ENCODE measurements around the gene NFAM1. TPM values are rescaled to one million over a fixed set of nuclear protein-coding genes. Genes with fewer than 3 reads are reported as not detected.

Gene NFAM1
- total RNA-seq, 1 donor from 2014 or later = not detected

- Mint-ChIP-seq H3K27ac (ENCODE audit: unreplicated experiment) (no peak overlapping the region), H3K36me3 (ENCODE audit: low read depth) (no peaks in the 10 kb centered on the region), H3K27me3 (ENCODE audit: low read depth) (peaks cover 19% of the 10 kb centered on the region), H3K4me1 (ENCODE audit: low read depth) (peaks cover 23% of the 10 kb centered on the region), H3K9me3 (ENCODE audit: low read depth) (no peaks in the 10 kb centered on the region), H3K4me3 (ENCODE audit: unreplicated experiment) (no peak overlapping the region)
- no peak for TF ChIP-seq CTCF (IDR thresholded peaks at IDR 0.05)
- DNase-seq (ENCODE audit: low spot score) = no peak
These were observed 2.7 kb upstream of the NFAM1 start for GRCh38 chr22:42434748-42435425.

- peaks cover 15% of the 10 kb centered on the region for H3K4me1 Mint-ChIP-seq (ENCODE audit: low read depth)
- TF ChIP-seq CTCF (IDR thresholded peaks at IDR 0.05) = no peak
These were observed 1.8 kb upstream of the NFAM1 start for GRCh38 chr22:42433754-42434682.

DNA sequence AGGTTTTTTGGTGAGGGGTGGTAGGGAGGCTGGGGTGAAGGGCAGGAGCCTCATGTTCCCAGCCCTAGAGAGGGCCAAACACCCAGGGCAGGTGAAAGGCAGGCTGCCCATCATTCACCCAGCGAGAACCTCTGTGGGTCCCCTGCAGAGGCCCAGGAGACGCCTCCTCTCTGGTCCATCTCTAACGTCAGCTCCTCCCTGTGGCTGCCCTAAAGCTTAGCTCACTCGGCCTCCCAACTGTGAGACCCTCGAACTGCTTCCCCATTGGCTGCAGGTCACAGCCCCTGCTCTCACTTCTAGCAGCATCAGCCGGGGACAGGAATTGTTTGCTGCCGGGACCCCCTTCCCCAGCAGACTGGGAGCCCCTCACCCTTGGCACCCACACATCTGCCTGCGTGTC, 615 bp upstream of the NFAM1 start:
- Mint-ChIP-seq H3K27me3 (ENCODE audit: low read depth) (peaks cover 32% of the 10 kb centered on the region), H3K27ac (ENCODE audit: unreplicated experiment) (no peak overlapping the region), H3K36me3 (ENCODE audit: low read depth) (no peaks in the 10 kb centered on the region), H3K4me3 (ENCODE audit: unreplicated experiment) (no peak overlapping the region), H3K9me3 (ENCODE audit: low read depth) (no peaks in the 10 kb centered on the region), H3K4me1 (ENCODE audit: low read depth) (peaks cover 15% of the 10 kb centered on the region)
- TF ChIP-seq CTCF (IDR thresholded peaks at IDR 0.05) = no peak
- DNase-seq (ENCODE audit: low spot score) = no peak

More at GRCh38 chr22:42433754-42434682, 1.8 kb upstream of the NFAM1 start:
- H3K36me3 Mint-ChIP-seq (ENCODE audit: low read depth) = no peaks in the 10 kb centered on the region
- DNase-seq (ENCODE audit: low spot score) = no peak
- H3K9me3 Mint-ChIP-seq (ENCODE audit: low read depth) = no peaks in the 10 kb centered on the region
- peaks cover 22% of the 10 kb centered on the region for H3K27me3 Mint-ChIP-seq (ENCODE audit: low read depth)
- H3K27ac Mint-ChIP-seq (ENCODE audit: unreplicated experiment) = no peak overlapping the region
- H3K4me3 Mint-ChIP-seq (ENCODE audit: unreplicated experiment) = no peak overlapping the region

- no peak overlapping the region for H3K4me3 Mint-ChIP-seq (ENCODE audit: unreplicated experiment)
- TF ChIP-seq CTCF (IDR thresholded peaks at IDR 0.05) = no peak
- peaks cover 41% of the 10 kb centered on the region for H3K27me3 Mint-ChIP-seq (ENCODE audit: low read depth)
- no peaks in the 10 kb centered on the region for H3K36me3 Mint-ChIP-seq (ENCODE audit: low read depth)
- peaks cover 10% of the 10 kb centered on the region for H3K4me1 Mint-ChIP-seq (ENCODE audit: low read depth)
- H3K27ac Mint-ChIP-seq (ENCODE audit: unreplicated experiment) = no peak overlapping the region
- DNase-seq (ENCODE audit: low spot score) = no peak
- no peaks in the 10 kb centered on the region for H3K9me3 Mint-ChIP-seq (ENCODE audit: low read depth)
These were observed 693 bp downstream of the NFAM1 start for GRCh38 chr22:42431401-42432019.

DNA sequence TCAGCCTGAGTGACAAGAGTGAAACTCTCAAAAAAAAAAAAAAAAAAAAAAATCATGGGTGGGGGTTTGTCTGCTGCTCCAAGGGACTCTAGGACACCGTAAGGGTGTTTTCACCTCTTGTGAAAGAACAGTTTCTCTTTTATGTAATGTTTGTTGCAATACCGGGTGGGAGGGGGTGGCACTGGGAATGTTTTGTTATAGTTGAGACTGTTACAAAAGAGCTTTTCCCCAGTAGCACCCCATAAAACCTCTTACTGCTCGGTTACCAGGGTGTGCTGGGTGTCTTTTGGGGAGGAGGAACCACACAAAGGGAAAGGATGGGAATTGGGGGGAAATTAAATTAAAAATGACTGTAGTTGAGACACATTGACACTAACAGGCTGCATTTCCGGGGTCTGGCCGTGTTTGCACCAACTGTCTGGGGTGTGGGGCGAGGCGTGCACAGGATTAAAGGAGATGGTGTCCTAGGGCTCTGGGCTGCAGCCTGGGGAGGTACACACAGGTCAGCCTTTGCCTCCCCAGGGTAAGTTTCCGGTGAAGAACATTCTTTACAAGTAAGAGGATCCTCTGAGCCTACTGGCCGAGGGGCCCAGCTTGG, 1.6 kb downstream of the NFAM1 start:
- Mint-ChIP-seq H3K27ac (ENCODE audit: unreplicated experiment) (no peak overlapping the region), H3K27me3 (ENCODE audit: low read depth) (peaks cover 44% of the 10 kb centered on the region), H3K4me1 (ENCODE audit: low read depth) (peaks cover 10% of the 10 kb centered on the region), H3K36me3 (ENCODE audit: low read depth) (no peaks in the 10 kb centered on the region), H3K9me3 (ENCODE audit: low read depth) (no peaks in the 10 kb centered on the region), H3K4me3 (ENCODE audit: unreplicated experiment) (no peak overlapping the region)
- TF ChIP-seq CTCF (IDR thresholded peaks at IDR 0.05) = no peak
- DNase-seq (ENCODE audit: low spot score) = no peak
